Spleen (tissue), 7 donors: Measurements from ENCODE around the gene SIRT7.

Experiments used
- CTCF ChIP-seq, 11 experiments: fragments of 200-600 bp in 7 of 11; fragments of 450-650 bp in 4 of 11; sonication (generic) in 4 of 11; IDR thresholded peaks in 8 of 11; conservative IDR thresholded peaks in 3 of 11; 1 replicate in 7 of 11; 2 replicates in 4 of 11; pipeline versions ENCODE4 v1.4.0 to v1.8.0; 2016 to 2021; ENCODE audit warnings: antibody characterized with exemption in 11 of 11, inconsistent platforms in 4 of 11, mild to moderate bottlenecking in 1 of 11
- POLR2AphosphoS5 ChIP-seq, 3 donors: sonication (generic); formaldehyde crosslinking; IDR thresholded peaks; one replicate each; pipeline ENCODE4 v1.5.1; 2017; ENCODE audit warnings: antibody characterized with exemption in 3 of 3
- donor health status: DM: no; HTN: no; CAD: no; lungs with moderate emphysema.
- donor health status: DM: no; HTN: no; CAD: no.
- donor health status: DM: no; HTN: no; CAD: no.

GRCh38 chr17:81869221-81870130 lies 48.5 kb downstream of the SIRT7 start:
- TF ChIP-seq POLR2AphosphoS5 (IDR thresholded peaks at IDR 0.05) (peak in 2 of 3 donors; percentile 33 to 78), CTCF (IDR thresholded peaks at IDR 0.05 in 8 of 11, conservative IDR thresholded peaks at IDR 0.05 in 3 of 11) (peak; percentile 69 to 97 (median 89))
